Measurements from ENCODE around the gene FAM149A. TPM values are rescaled to one million over a fixed set of nuclear protein-coding genes. Genes with fewer than 3 reads are reported as not detected.

FAM149A gene
- total RNA-seq, 2 experiments from 2014 or later: not detected

DNA sequence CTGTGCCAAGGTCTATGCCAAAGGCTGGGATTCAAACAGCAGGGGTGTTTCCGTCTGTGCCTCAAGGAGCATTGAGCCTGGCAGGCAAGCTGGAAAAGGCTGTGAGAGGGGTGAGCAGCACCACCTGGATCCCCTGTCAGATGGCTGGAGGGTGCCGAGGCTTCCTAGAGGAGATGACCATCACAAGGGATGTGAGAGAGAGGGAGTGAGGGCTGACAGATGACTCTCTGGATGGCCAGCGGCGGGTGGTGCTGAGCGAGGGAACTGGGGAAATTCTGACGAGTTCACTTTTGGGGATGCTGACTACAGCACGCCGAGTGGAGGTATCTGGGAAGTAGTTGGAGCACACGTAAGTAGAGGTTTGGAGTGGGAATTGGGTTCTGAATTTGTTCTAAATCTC lies 64.2 kb downstream of the FAM149A start:
- TF ChIP-seq EZH2phosphoT487 (IDR thresholded peaks at IDR 0.05; ENCODE audit: borderline replicate concordance, low read depth, low read length): no peak
- TF ChIP-seq CTCF (conservative IDR thresholded peaks at IDR 0.05; ENCODE audit: low read length): no peak
- H4K20me1 ChIP-seq (ENCODE audit: insufficient read depth, low read length): no peaks in the 10 kb centered on the region
- no peaks in the 10 kb centered on the region for H3K9me2 ChIP-seq (ENCODE audit: insufficient read depth, low read length)
- no peak overlapping the region for H3K4me2 ChIP-seq (ENCODE audit: low read length)
- ChIA-PET CTCF (ENCODE audit: unreplicated experiment) (no interaction called here), POLR2A (no interaction called here)
- DNase-seq (ENCODE audit: low spot score): no peak
- no peak overlapping the region for H3K4me3 ChIP-seq (ENCODE audit: low read depth, low read length, poor library complexity, severe bottlenecking)
- BruUV-seq (replicated peaks): no TSS peak
- H3K36me3 ChIP-seq (ENCODE audit: insufficient read depth, low read length): no peaks in the 10 kb centered on the region
- H2AFZ ChIP-seq (ENCODE audit: low read length): no peak overlapping the region
- no peaks in the 10 kb centered on the region for H3K9me3 ChIP-seq (ENCODE audit: low read length)
- no peaks in the 10 kb centered on the region for H3K4me1 ChIP-seq (ENCODE audit: insufficient read depth, low read length, poor library complexity, severe bottlenecking)
- no peak overlapping the region for H3K27ac ChIP-seq (ENCODE audit: low read depth, low read length, poor library complexity, severe bottlenecking)
- intact Hi-C loops (cut with micrococcal nuclease; ENCODE audit: unreplicated experiment): no loop called here
- no peaks in the 10 kb centered on the region for H3K79me2 ChIP-seq (ENCODE audit: insufficient read depth, low read depth, low read length)

- intact Hi-C loops (cut with micrococcal nuclease; ENCODE audit: unreplicated experiment): no loop called here
- H3K4me3 ChIP-seq (ENCODE audit: low read depth, low read length, poor library complexity, severe bottlenecking): no peak overlapping the region
- no peak for TF ChIP-seq EZH2phosphoT487 (IDR thresholded peaks at IDR 0.05; ENCODE audit: borderline replicate concordance, low read depth, low read length)
- no peak for TF ChIP-seq CTCF (conservative IDR thresholded peaks at IDR 0.05; ENCODE audit: low read length)
- H3K27ac ChIP-seq (ENCODE audit: low read depth, low read length, poor library complexity, severe bottlenecking): no peak overlapping the region
- H4K20me1 ChIP-seq (ENCODE audit: insufficient read depth, low read length): no peaks in the 10 kb centered on the region
- H3K4me1 ChIP-seq (ENCODE audit: insufficient read depth, low read length, poor library complexity, severe bottlenecking): no peaks in the 10 kb centered on the region
- ChIA-PET CTCF (ENCODE audit: unreplicated experiment) (no interaction called here), POLR2A (interaction anchor here (1.3 to 1.6 kb wide), 2 partner anchors 9 to 20 kb away, joined by 4 to 7 read pairs; no protein-coding TSS in a partner anchor)
- DNase-seq (ENCODE audit: low spot score): no peak
- no peaks in the 10 kb centered on the region for H3K9me3 ChIP-seq (ENCODE audit: low read length)
- H3K79me2 ChIP-seq (ENCODE audit: insufficient read depth, low read depth, low read length): no peaks in the 10 kb centered on the region
- H2AFZ ChIP-seq (ENCODE audit: low read length): no peak overlapping the region
- H3K36me3 ChIP-seq (ENCODE audit: insufficient read depth, low read length): no peaks in the 10 kb centered on the region
- no TSS peak for BruUV-seq (replicated peaks)
- no peak overlapping the region for H3K4me2 ChIP-seq (ENCODE audit: low read length)
- no peaks in the 10 kb centered on the region for H3K9me2 ChIP-seq (ENCODE audit: insufficient read depth, low read length)
These were observed 64.9 kb downstream of the FAM149A start for GRCh38 chr4:186169333-186169944.
